GM12873 (cell line): Measurements from ENCODE around the gene UNC50.

Experiments used
- CTCF ChIP-seq: IDR thresholded peaks from 2 replicates; pipeline ENCODE4 v1.5.1; 2012; ENCODE audit warnings: low read depth, mild to moderate bottlenecking, moderate library complexity, low read length, control low read depth; ENCODE audit not compliant: insufficient read depth; ENCODE audit errors: missing control alignments

UNC50 gene

GRCh38 chr2:98608116-98608961 lies at the start of gene UNC50, which contains the start of gene COA5:
Gene UNC50, plus strand, starts transcription at chr2:98608589. Its CDS starts 1,171 bp downstream, at chr2:98609760.
Gene COA5, minus strand, starts transcription at chr2:98608512. Its CDS starts 107 bp downstream, at chr2:98608405.
- TF ChIP-seq CTCF, result no peak

- TF ChIP-seq CTCF, result no peak
Observed at GRCh38 chr2:98558852-98559530, 49.4 kb upstream of the UNC50 start.

GRCh38 chr2:98559581-98559980 lies 48.8 kb upstream of the UNC50 start:
- TF ChIP-seq CTCF, result no peak

- TF ChIP-seq CTCF, result no peak
Observed at GRCh38 chr2:98560256-98560771, 48.1 kb upstream of the UNC50 start.

GRCh38 chr2:98561018-98561417 lies 47.4 kb upstream of the UNC50 start:
- TF ChIP-seq CTCF, result no peak

GRCh38 chr2:98561902-98562695 lies 46.3 kb upstream of the UNC50 start:
- TF ChIP-seq CTCF, result no peak

GRCh38 chr2:98563394-98563793 lies 45.0 kb upstream of the UNC50 start:
- no peak for TF ChIP-seq CTCF
